HL-60 (cell line): ENCODE results near the gene DSCAML1.

Source experiments
- POLR2AphosphoS5 ChIP-seq: IDR thresholded peaks from 2 replicates; pipeline ENCODE4 v1.6.1; 2012; ENCODE audit warnings: low read depth
- TF ChIP-seq, protein P1 (sequence below): IDR thresholded peaks from one replicate; pipeline ENCODE4 v1.5.1; 2011; ENCODE audit warnings: low read length, control low read depth, inconsistent platforms; ENCODE audit not compliant: insufficient read depth

DNA sequence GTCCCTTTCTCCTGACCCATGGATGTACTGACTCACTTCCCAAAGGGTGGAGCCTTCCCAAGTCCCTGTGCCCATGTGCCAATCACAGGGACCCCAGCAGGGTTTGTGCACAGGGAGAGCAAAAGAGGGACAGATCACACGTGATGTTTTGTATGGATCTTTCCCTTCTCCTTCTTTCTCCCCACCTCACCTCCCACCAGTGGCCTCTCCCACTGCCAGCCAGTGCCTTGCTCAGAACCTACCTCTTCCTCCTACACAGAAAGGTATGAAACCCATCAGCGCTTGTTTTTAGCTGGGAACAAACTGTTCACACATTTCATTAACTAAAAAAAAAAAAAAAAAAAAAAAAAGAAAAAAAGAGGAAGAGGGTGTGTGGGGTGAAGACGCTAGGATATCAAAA is 112.9 kb downstream of the DSCAML1 start:
- TF ChIP-seq, protein P1, sequence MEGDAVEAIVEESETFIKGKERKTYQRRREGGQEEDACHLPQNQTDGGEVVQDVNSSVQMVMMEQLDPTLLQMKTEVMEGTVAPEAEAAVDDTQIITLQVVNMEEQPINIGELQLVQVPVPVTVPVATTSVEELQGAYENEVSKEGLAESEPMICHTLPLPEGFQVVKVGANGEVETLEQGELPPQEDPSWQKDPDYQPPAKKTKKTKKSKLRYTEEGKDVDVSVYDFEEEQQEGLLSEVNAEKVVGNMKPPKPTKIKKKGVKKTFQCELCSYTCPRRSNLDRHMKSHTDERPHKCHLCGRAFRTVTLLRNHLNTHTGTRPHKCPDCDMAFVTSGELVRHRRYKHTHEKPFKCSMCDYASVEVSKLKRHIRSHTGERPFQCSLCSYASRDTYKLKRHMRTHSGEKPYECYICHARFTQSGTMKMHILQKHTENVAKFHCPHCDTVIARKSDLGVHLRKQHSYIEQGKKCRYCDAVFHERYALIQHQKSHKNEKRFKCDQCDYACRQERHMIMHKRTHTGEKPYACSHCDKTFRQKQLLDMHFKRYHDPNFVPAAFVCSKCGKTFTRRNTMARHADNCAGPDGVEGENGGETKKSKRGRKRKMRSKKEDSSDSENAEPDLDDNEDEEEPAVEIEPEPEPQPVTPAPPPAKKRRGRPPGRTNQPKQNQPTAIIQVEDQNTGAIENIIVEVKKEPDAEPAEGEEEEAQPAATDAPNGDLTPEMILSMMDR: no peak
- TF ChIP-seq POLR2AphosphoS5: no peak
